Endothelial cell of umbilical vein (primary cell): Measurements from ENCODE around the gene TSSC4. TPM values are rescaled to one million over a fixed set of nuclear protein-coding genes. Genes with fewer than 3 reads are reported as not detected.

Experiments used
- BruUV-seq: library from RNA; stranded (reverse); fragments of 400-500 nt; replicated peaks from 2 replicates; lab custom pipeline; 2021; lab: Mats Ljungman, UMichigan
- CTCF ChIA-PET: fragments of 300-600, 350-600 bp; sonication (Branson Sonifier 250); formaldehyde crosslinking; loops from one replicate; lab custom pipeline; 2021; ENCODE audit warnings: antibody characterized with exemption, inconsistent platforms; lab: Charles Lee
- POLR2A ChIA-PET: fragments of 300-600, 350-600 bp; sonication (Branson Sonifier 250); formaldehyde crosslinking; loops from one replicate; lab custom pipeline; 2021; ENCODE audit warnings: antibody characterized with exemption, inconsistent platforms; lab: Charles Lee
- DNase-seq: peaks from one replicate; pipeline ENCODE4 v3.0.0-alpha.2; 2011; ENCODE audit warnings: low read depth, low spot score
- FAIRE-seq: peaks from 2 replicates; lab custom pipeline; 2011; peaks lifted over from hg19 to GRCh38; lab: Jason Lieb, UNC
- H2AFZ ChIP-seq: 2 replicates; pipeline ENCODE4 v1.6.0; 2012; ENCODE audit warnings: low read depth, low read length, control low read depth, inconsistent platforms
- H3K27ac ChIP-seq: 2 replicates; pipeline ENCODE4 v1.5.1; 2011; ENCODE audit warnings: low read depth, mild to moderate bottlenecking, control low read depth, low read length, moderate library complexity; ENCODE audit not compliant: insufficient read depth
- H3K27me3 ChIP-seq, 2 experiments: 2 replicates each; pipeline versions ENCODE4 v1.6.0 to v1.6.1; 2011; ENCODE audit warnings: low read length in 2 of 2, mixed read lengths in 1 of 2; ENCODE audit not compliant: control insufficient read depth in 2 of 2, insufficient read depth in 2 of 2
- H3K36me3 ChIP-seq, 2 experiments: 2 replicates in 1 of 2; 3 replicates in 1 of 2; pipeline ENCODE4 v1.5.1; 2011; ENCODE audit warnings: low read length in 2 of 2, mild to moderate bottlenecking in 1 of 2, moderate library complexity in 1 of 2; ENCODE audit not compliant: control insufficient read depth in 2 of 2, insufficient read depth in 2 of 2; ENCODE audit errors: extremely low read depth in 1 of 2
- H3K4me1 ChIP-seq: 3 replicates; pipeline ENCODE4 v1.5.1; 2011; ENCODE audit warnings: mild to moderate bottlenecking, low read length; ENCODE audit not compliant: control insufficient read depth, insufficient read depth; ENCODE audit errors: extremely low read depth
- H3K4me2 ChIP-seq: 2 replicates; pipeline ENCODE4 v1.6.1; 2011; ENCODE audit warnings: low read length, control low read depth, mixed read lengths; ENCODE audit not compliant: insufficient read depth
- H3K4me3 ChIP-seq, 3 experiments: fragments of 200-600 bp in 1 of 3; sonication (generic), shearing (Covaris generic) in 1 of 3; replicated peaks in 1 of 3; 2 replicates each; pipeline ENCODE4 v1.5.1; 2011 to 2016; ENCODE audit warnings: control low read depth in 3 of 3, low read length in 3 of 3, mild to moderate bottlenecking in 2 of 3, inconsistent platforms in 1 of 3, low read depth in 1 of 3, moderate library complexity in 1 of 3; ENCODE audit not compliant: insufficient read depth in 1 of 3
- H3K79me2 ChIP-seq: 2 replicates; pipeline ENCODE4 v1.6.0; 2012; ENCODE audit warnings: low read length, inconsistent platforms; ENCODE audit not compliant: control insufficient read depth, insufficient read depth
- H3K9ac ChIP-seq: replicated peaks from 2 replicates; pipeline ENCODE3; 2011; ENCODE audit warnings: low read length, control low read depth; ENCODE audit not compliant: insufficient read depth; ENCODE audit errors: extremely low read depth
- H3K9me1 ChIP-seq: replicated peaks from 3 replicates; pipeline ENCODE4 v1.6.0; 2011; ENCODE audit warnings: mild to moderate bottlenecking, low read length; ENCODE audit not compliant: control insufficient read depth, insufficient read depth; ENCODE audit errors: extremely low read depth
- H3K9me3 ChIP-seq: replicated peaks from 2 replicates; pipeline ENCODE4 v1.5.1; 2012; ENCODE audit warnings: low read length, inconsistent platforms; ENCODE audit not compliant: control insufficient read depth, insufficient read depth
- H4K20me1 ChIP-seq: replicated peaks from 2 replicates; pipeline ENCODE3; 2011; ENCODE audit warnings: mild to moderate bottlenecking, low read length; ENCODE audit not compliant: control insufficient read depth, insufficient read depth; ENCODE audit errors: extremely low read depth
- CTCF ChIP-seq, 2 donors: IDR thresholded peaks; 1 replicate in 1 of 2; 2 replicates in 1 of 2; pipeline ENCODE4 v1.5.1; 2011; ENCODE audit warnings: low read length in 2 of 2, mild to moderate bottlenecking in 2 of 2, moderate library complexity in 2 of 2, control low read depth in 1 of 2, inconsistent platforms in 1 of 2, low read depth in 1 of 2; ENCODE audit not compliant: insufficient read depth in 1 of 2; ENCODE audit errors: extremely low read depth in 1 of 2
- FOS ChIP-seq: IDR thresholded peaks from 2 replicates; pipeline ENCODE4 v1.6.1; 2011; ENCODE audit warnings: mild to moderate bottlenecking, low read length, moderate library complexity, borderline replicate concordance; ENCODE audit not compliant: insufficient read depth
- GATA2 ChIP-seq: IDR thresholded peaks from 2 replicates; pipeline ENCODE4 v1.7.0; 2011; ENCODE audit warnings: low read depth, mild to moderate bottlenecking, moderate library complexity, mixed read lengths, low read length; ENCODE audit not compliant: insufficient read length, insufficient read depth
- JUN ChIP-seq: IDR thresholded peaks from 2 replicates; pipeline ENCODE4 v1.6.1; 2011; ENCODE audit warnings: borderline replicate concordance, low read depth; ENCODE audit not compliant: insufficient read length, insufficient read depth
- MAX ChIP-seq: IDR thresholded peaks from 2 replicates; pipeline ENCODE4 v1.6.1; 2011; ENCODE audit not compliant: insufficient read depth, insufficient read length
- dilution Hi-C: fragments of 300-500 bp; cut with MboI; formaldehyde crosslinking; loops from one replicate; pipeline ENCODE4 v1.15.0; 2019; ENCODE audit warnings: low sequenced_read_pairs; ENCODE audit not compliant: extremely low pct_ligation_motif_present
- intact Hi-C: fragments of 100-400 bp; cut with micrococcal nuclease; formaldehyde crosslinking; loops from one replicate; pipeline ENCODE4 v1.10.0; 2022
- polyA plus RNA-seq, 4 experiments: library from polyadenylated mRNA; depleted of rRNA in 3 of 4; stranded (reverse) in 3 of 4; unstranded in 1 of 4; fragments of >200 nt; gene quantifications; 2 replicates each; pipeline versions ENCODE4 v1.2.1 to v1.2.3, GENCODE V29; 2011 to 2012; ENCODE audit warnings: missing spikeins in 1 of 4
- total RNA-seq: library from RNA; stranded (reverse); gene quantifications from 2 replicates; pipeline ENCODE4 v1.2.3, GENCODE V29; 2021

The TSSC4 gene
- total and polyA plus RNA-seq, 2 donors (not counting 3 experiments of a cell fraction or from before 2014, with no cell fraction given), result 42.7 to 59.6 TPM

GRCh38 chr11:2415171-2415570, 14.6 kb downstream of the TSSC4 start:
- H3K27me3 ChIP-seq, result no peaks in the 10 kb centered on the region
- no peaks in the 10 kb centered on the region for H3K9me3 ChIP-seq
- H3K4me3 ChIP-seq, result no peak overlapping the region
- no peaks in the 10 kb centered on the region for H3K36me3 ChIP-seq
- DNase-seq (no peak), FAIRE-seq (no peak)
- dilution Hi-C loops, result no loop called here
- no peaks in the 10 kb centered on the region for H3K4me1 ChIP-seq
- TF ChIP-seq GATA2 (no peak), FOS (no peak), MAX (no peak), CTCF (IDR thresholded peaks at IDR 0.05; ENCODE audit: extremely low read depth in 1 of 2, insufficient read depth in 1 of 2, low read depth in 1 of 2, low read length in 2 of 2) (no peak), JUN (no peak)
- no TSS peak for BruUV-seq
- H3K79me2 ChIP-seq, result no peaks in the 10 kb centered on the region
- H4K20me1 ChIP-seq, result no peaks in the 10 kb centered on the region
- no peak overlapping the region for H2AFZ ChIP-seq
- no peak overlapping the region for H3K4me2 ChIP-seq
- no peak overlapping the region for H3K27ac ChIP-seq
- POLR2A ChIA-PET, result no interaction called here
- CTCF ChIA-PET, result interaction anchor here (1.5 to 2.0 kb wide), 2 partner anchors 15 to 110 kb away, joined by 3 to 15 read pairs; partner anchors contain the start of gene TSSC4
- intact Hi-C loops, result no loop called here
- H3K9ac ChIP-seq, result no peak overlapping the region
- H3K9me1 ChIP-seq, result no peaks in the 10 kb centered on the region
